ENCODE measurements around the gene FARP2.
"Not testable (repeated sequence)": the region's sequence is repeated elsewhere in the genome, so short reads cannot be mapped to it uniquely, and the experiment has no call there.

The FARP2 gene

GRCh38 chr2:241517297-241517696 is 161.2 kb downstream of the FARP2 start:
- no peak for TF ChIP-seq MYC (IDR thresholded peaks at IDR 0.05; ENCODE audit: low read depth, low read length)
- TF ChIP-seq, protein P1, sequence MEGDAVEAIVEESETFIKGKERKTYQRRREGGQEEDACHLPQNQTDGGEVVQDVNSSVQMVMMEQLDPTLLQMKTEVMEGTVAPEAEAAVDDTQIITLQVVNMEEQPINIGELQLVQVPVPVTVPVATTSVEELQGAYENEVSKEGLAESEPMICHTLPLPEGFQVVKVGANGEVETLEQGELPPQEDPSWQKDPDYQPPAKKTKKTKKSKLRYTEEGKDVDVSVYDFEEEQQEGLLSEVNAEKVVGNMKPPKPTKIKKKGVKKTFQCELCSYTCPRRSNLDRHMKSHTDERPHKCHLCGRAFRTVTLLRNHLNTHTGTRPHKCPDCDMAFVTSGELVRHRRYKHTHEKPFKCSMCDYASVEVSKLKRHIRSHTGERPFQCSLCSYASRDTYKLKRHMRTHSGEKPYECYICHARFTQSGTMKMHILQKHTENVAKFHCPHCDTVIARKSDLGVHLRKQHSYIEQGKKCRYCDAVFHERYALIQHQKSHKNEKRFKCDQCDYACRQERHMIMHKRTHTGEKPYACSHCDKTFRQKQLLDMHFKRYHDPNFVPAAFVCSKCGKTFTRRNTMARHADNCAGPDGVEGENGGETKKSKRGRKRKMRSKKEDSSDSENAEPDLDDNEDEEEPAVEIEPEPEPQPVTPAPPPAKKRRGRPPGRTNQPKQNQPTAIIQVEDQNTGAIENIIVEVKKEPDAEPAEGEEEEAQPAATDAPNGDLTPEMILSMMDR (IDR thresholded peaks at IDR 0.05; ENCODE audit: low read depth, low read length) = no peak
- no peak for TF ChIP-seq POLR2A (IDR thresholded peaks at IDR 0.05; ENCODE audit: extremely low read depth, insufficient read length)
- TF ChIP-seq, protein P2, sequence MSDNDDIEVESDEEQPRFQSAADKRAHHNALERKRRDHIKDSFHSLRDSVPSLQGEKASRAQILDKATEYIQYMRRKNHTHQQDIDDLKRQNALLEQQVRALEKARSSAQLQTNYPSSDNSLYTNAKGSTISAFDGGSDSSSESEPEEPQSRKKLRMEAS (IDR thresholded peaks at IDR 0.05; ENCODE audit: low read depth, low read length) = no peak
- DNase-seq (ENCODE audit: low read depth) = no peak
- no peak overlapping the region for H3K4me3 ChIP-seq (ENCODE audit: low read depth, low read length)

DNA sequence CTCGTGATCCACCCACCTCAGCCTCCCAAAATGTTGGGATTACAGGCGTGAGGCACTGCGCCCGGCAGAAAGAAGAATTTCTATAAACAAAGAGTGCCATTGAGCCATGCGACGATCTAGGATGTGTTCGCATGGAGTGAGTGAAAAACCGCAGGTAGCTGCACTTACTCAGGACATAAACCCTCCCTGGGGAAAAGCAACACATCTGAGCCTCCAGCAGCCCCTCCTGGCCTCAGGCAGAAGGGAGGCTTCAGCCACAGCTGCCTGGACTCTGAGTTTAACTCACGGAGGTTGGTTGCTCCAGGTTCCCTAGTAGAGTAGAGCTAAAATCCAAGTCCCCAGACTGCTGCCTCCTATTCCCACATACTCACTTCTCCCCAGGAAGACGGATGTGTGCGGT is 163.6 kb downstream of the FARP2 start:
- no peak overlapping the region for H3K4me3 ChIP-seq (ENCODE audit: low read depth, low read length)
- no peak for TF ChIP-seq POLR2A (IDR thresholded peaks at IDR 0.05; ENCODE audit: extremely low read depth, insufficient read length)
- no peak for TF ChIP-seq MYC (IDR thresholded peaks at IDR 0.05; ENCODE audit: low read depth, low read length)
- TF ChIP-seq, protein P1 (IDR thresholded peaks at IDR 0.05; ENCODE audit: low read depth, low read length) = no peak
- TF ChIP-seq, protein P2 (IDR thresholded peaks at IDR 0.05; ENCODE audit: low read depth, low read length) = no peak
- DNase-seq (ENCODE audit: low read depth) = no peak

- no peak for DNase-seq (ENCODE audit: low read depth)
- no peak overlapping the region for H3K4me3 ChIP-seq (ENCODE audit: low read depth, low read length)
- no peak for TF ChIP-seq MYC (IDR thresholded peaks at IDR 0.05; ENCODE audit: low read depth, low read length)
- TF ChIP-seq, protein P2 (IDR thresholded peaks at IDR 0.05; ENCODE audit: low read depth, low read length) = no peak
- TF ChIP-seq, protein P1 (IDR thresholded peaks at IDR 0.05; ENCODE audit: low read depth, low read length) = no peak
- TF ChIP-seq POLR2A (IDR thresholded peaks at IDR 0.05; ENCODE audit: extremely low read depth, insufficient read length) = no peak
Measured at GRCh38 chr2:241522477-241522876, 166.4 kb downstream of the FARP2 start.

- DNase-seq (ENCODE audit: low read depth); H3K4me3 ChIP-seq (ENCODE audit: low read depth, low read length): not testable (repeated sequence)
Measured at GRCh38 chr2:241525818-241526780, 170.0 kb downstream of the FARP2 start.

- no peak for DNase-seq (ENCODE audit: low read depth)
- no peak overlapping the region for H3K4me3 ChIP-seq (ENCODE audit: low read depth, low read length)
- TF ChIP-seq, protein P2 (IDR thresholded peaks at IDR 0.05; ENCODE audit: low read depth, low read length) = no peak
- TF ChIP-seq, protein P1 (IDR thresholded peaks at IDR 0.05; ENCODE audit: low read depth, low read length) = no peak
- TF ChIP-seq POLR2A (IDR thresholded peaks at IDR 0.05; ENCODE audit: extremely low read depth, insufficient read length) (no peak), MYC (IDR thresholded peaks at IDR 0.05; ENCODE audit: low read depth, low read length) (no peak)
Measured at GRCh38 chr2:241530571-241530970, 174.5 kb downstream of the FARP2 start.

GRCh38 chr2:241531161-241531722 is 175.2 kb downstream of the FARP2 start:
- H3K4me3 ChIP-seq (ENCODE audit: low read depth, low read length) = no peak overlapping the region
- DNase-seq (ENCODE audit: low read depth) = no peak
- TF ChIP-seq, protein P2 (IDR thresholded peaks at IDR 0.05; ENCODE audit: low read depth, low read length) = no peak
- TF ChIP-seq, protein P1 (IDR thresholded peaks at IDR 0.05; ENCODE audit: low read depth, low read length) = no peak
- no peak for TF ChIP-seq POLR2A (IDR thresholded peaks at IDR 0.05; ENCODE audit: extremely low read depth, insufficient read length)
- TF ChIP-seq MYC (IDR thresholded peaks at IDR 0.05; ENCODE audit: low read depth, low read length) = no peak
